Gastroesophageal sphincter (tissue), 4 donors: ENCODE data around the gene CADM2. TPM values are rescaled to one million over a fixed set of nuclear protein-coding genes. Genes with fewer than 3 reads are reported as not detected.

Experiments
- ATAC-seq: fragments of 150-250 bp; one replicate; pipeline ENCODE4 v1.9.1; 2016; ENCODE audit warnings: mild to moderate bottlenecking, moderate library complexity
- H3K27ac ChIP-seq, 4 donors: fragments of 200-600 bp; sonication (generic) in 3 of 4; 1 replicate in 3 of 4; 2 replicates in 1 of 4; pipeline ENCODE4 v1.5.1; 2016 to 2019
- H3K27me3 ChIP-seq: fragments of 200-600 bp; sonication (generic); one replicate; pipeline ENCODE4 v1.5.1; 2019
- H3K36me3 ChIP-seq, 2 donors: fragments of 200-600 bp; sonication (generic); one replicate each; pipeline ENCODE4 v1.5.1; 2019; ENCODE audit warnings: control low read depth in 1 of 2
- H3K4me1 ChIP-seq, 3 donors: fragments of 200-600 bp; sonication (generic); 1 replicate in 2 of 3; 2 replicates in 1 of 3; pipeline ENCODE4 v1.5.1; 2016 to 2019; ENCODE audit warnings: control low read depth in 2 of 3
- H3K4me3 ChIP-seq, 2 donors: fragments of 200-600 bp; sonication (generic); one replicate each; pipeline ENCODE4 v1.5.1; 2019; ENCODE audit warnings: mild to moderate bottlenecking in 1 of 2, moderate library complexity in 1 of 2
- H3K9me3 ChIP-seq, 3 donors: fragments of 200-600 bp; sonication (generic); one replicate each; pipeline ENCODE4 v1.5.1; 2017 to 2019; ENCODE audit warnings: control low read depth in 2 of 3
- CTCF ChIP-seq, 4 experiments: fragments of 200-600 bp in 2 of 4; fragments of 450-650 bp in 2 of 4; sonication (generic) in 1 of 4; IDR thresholded peaks; one replicate each; pipeline ENCODE4 v1.5.1; 2017 to 2019; ENCODE audit warnings: antibody characterized with exemption in 4 of 4, mild to moderate bottlenecking in 2 of 4, moderate library complexity in 2 of 4
- EP300 ChIP-seq: sonication (generic); formaldehyde crosslinking; IDR thresholded peaks from one replicate; pipeline ENCODE4 v1.6.1; 2017; ENCODE audit warnings: antibody characterized with exemption, mild to moderate bottlenecking
- POLR2A ChIP-seq, 2 donors: fragments of 450-650 bp; IDR thresholded peaks; one replicate each; pipeline ENCODE4 v1.6.1; 2017; ENCODE audit warnings: antibody characterized with exemption in 2 of 2, mild to moderate bottlenecking in 2 of 2, moderate library complexity in 1 of 2
- POLR2AphosphoS5 ChIP-seq: sonication (generic); formaldehyde crosslinking; IDR thresholded peaks from one replicate; pipeline ENCODE4 v1.6.1; 2017; ENCODE audit warnings: antibody characterized with exemption
- WGBS, 2 donors: methylation state at CpG; one replicate each; pipeline ENCODE4 v1.1.5; 2018; ENCODE audit warnings: low coverage in 1 of 2; 5-methylcytosine and 5-hydroxymethylcytosine counted together
- total RNA-seq, 4 donors: library from RNA; depleted of rRNA; stranded (reverse); fragments of >200 nt; gene quantifications; one replicate each; pipeline ENCODE4 v1.1.0, GENCODE V29; 2016

CADM2 gene
- total RNA-seq, 4 donors from 2014 or later = 8.2 to 10.1 (median 9.4) TPM

DNA sequence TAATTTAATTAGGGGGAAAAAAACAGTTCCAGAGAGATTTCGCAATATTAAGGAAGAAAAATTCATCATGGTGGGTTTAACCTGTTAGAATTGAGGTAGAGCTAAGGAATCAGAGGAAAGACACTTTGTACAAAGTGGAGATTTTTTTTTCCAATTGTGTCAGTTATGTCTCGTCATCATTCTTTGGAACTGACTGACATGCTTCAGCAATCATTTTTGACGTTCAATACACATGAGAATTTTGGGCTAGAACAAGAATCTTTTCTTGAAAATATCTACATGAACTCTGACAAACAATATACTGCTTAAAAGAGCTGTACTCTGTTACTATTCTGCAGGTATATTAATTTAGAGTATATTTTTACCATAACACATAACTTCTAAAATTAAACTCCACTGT is 878.6 kb downstream of the CADM2 start:
- Histone ChIP-seq H3K27ac (no peak overlapping the region), H3K9me3 (no peaks in the 10 kb centered on the region), H3K4me1 (no peaks in the 10 kb centered on the region), H3K36me3 (no peaks in the 10 kb centered on the region), H3K27me3 (no peaks in the 10 kb centered on the region), H3K4me3 (no peak overlapping the region)
- WGBS, 2 donors = 88 to 96% methylated on average over 3 of the region's 3 CpGs
- TF ChIP-seq POLR2A (IDR thresholded peaks at IDR 0.05) (no peak), POLR2AphosphoS5 (no peak), EP300 (no peak), CTCF (IDR thresholded peaks at IDR 0.05) (no peak)
- ATAC-seq = no peak

GRCh38 chr3:85838921-85839320 is 880.1 kb downstream of the CADM2 start:
- ATAC-seq = no peak
- no peak for TF ChIP-seq CTCF (IDR thresholded peaks at IDR 0.05)
- TF ChIP-seq POLR2A (IDR thresholded peaks at IDR 0.05) = no peak
- TF ChIP-seq EP300 = no peak
- TF ChIP-seq POLR2AphosphoS5 = no peak

DNA sequence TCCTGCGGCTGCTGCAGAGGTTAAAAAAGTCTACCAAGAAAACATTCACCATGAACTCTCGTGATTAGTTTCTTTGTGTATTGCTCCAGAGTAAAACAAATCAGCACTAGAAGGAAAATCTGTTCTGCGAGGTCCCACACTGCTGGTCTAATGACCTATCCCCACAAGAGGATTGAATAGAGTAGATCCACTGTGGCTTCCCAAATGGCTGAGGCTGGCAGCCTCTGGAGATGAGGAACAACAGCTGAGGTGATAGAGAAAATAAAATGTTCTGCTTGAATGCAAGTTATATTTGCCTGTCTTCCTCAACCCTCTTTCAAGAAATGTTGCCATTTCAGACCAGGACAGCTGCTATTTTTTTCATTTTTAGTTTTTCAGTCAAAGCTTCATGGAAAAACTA is 883.3 kb downstream of the CADM2 start:
- no peak for TF ChIP-seq EP300
- H3K27me3 ChIP-seq = no peaks in the 10 kb centered on the region
- H3K36me3 ChIP-seq = no peaks in the 10 kb centered on the region
- H3K4me3 ChIP-seq = no peak overlapping the region
- ATAC-seq = no peak
- no peaks in the 10 kb centered on the region for H3K4me1 ChIP-seq
- 74 to 100% methylated on average over 2 to 3 of the region's 3 CpGs for WGBS, 2 donors
- no peaks in the 10 kb centered on the region for H3K9me3 ChIP-seq
- H3K27ac ChIP-seq = no peak overlapping the region

More at GRCh38 chr3:85838921-85839320, 880.1 kb downstream of the CADM2 start:
- no peaks in the 10 kb centered on the region for H3K4me1 ChIP-seq
- no peak overlapping the region for H3K4me3 ChIP-seq
- no peaks in the 10 kb centered on the region for H3K9me3 ChIP-seq
- H3K27me3 ChIP-seq = no peaks in the 10 kb centered on the region
- WGBS, 2 donors = 57 to 77% methylated on average over 1 of the region's 1 CpG
- no peaks in the 10 kb centered on the region for H3K36me3 ChIP-seq
- no peak overlapping the region for H3K27ac ChIP-seq

GRCh38 chr3:85846940-85847339 is 888.2 kb downstream of the CADM2 start:
- no peak for ATAC-seq
- no peak for TF ChIP-seq EP300
- no peaks in the 10 kb centered on the region for H3K9me3 ChIP-seq
- H3K4me1 ChIP-seq = no peaks in the 10 kb centered on the region
- H3K27me3 ChIP-seq = no peaks in the 10 kb centered on the region
- H3K27ac ChIP-seq = no peak overlapping the region
- H3K4me3 ChIP-seq = no peak overlapping the region
- H3K36me3 ChIP-seq = no peaks in the 10 kb centered on the region

DNA sequence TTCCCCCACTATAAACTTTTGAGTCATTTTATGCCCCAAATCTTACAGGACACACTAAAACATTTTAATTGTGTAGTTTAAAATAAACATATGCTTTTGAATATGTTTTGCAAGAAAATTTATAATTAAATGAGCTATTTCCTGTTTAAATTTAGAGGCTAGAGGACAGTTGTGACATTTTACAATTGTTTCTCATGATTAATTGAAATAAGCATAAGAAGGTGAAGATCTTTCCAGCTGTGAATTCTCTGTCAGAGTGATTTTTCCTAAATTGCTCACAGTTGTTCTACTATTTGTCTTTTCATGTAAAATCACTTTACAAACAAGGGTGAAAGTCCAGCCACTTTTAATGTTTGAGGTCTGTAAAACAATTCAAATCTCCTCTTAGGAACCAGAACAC is 892.3 kb downstream of the CADM2 start:
- H3K4me1 ChIP-seq = no peaks in the 10 kb centered on the region
- H3K27ac ChIP-seq = no peak overlapping the region
- no peaks in the 10 kb centered on the region for H3K36me3 ChIP-seq
- H3K27me3 ChIP-seq = no peaks in the 10 kb centered on the region
- TF ChIP-seq POLR2A (IDR thresholded peaks at IDR 0.05) (no peak), POLR2AphosphoS5 (no peak), EP300 (no peak), CTCF (IDR thresholded peaks at IDR 0.05) (no peak)
- no peaks in the 10 kb centered on the region for H3K9me3 ChIP-seq
- ATAC-seq = no peak
- no peak overlapping the region for H3K4me3 ChIP-seq

GRCh38 chr3:85853805-85854204 is 895.0 kb downstream of the CADM2 start:
- TF ChIP-seq EP300 (no peak), CTCF (IDR thresholded peaks at IDR 0.05) (no peak), POLR2A (IDR thresholded peaks at IDR 0.05) (no peak), POLR2AphosphoS5 (no peak)
- Histone ChIP-seq H3K27me3 (no peaks in the 10 kb centered on the region), H3K4me3 (no peak overlapping the region), H3K36me3 (no peaks in the 10 kb centered on the region), H3K9me3 (no peaks in the 10 kb centered on the region), H3K27ac (no peak overlapping the region), H3K4me1 (no peaks in the 10 kb centered on the region)
- WGBS, 2 donors = 71 to 81% methylated on average over 2 of the region's 2 CpGs
- ATAC-seq = no peak
